Mucosa of descending colon (tissue), 3 donors: Measurements from ENCODE around the gene TRPM8. TPM values are rescaled to one million over a fixed set of nuclear protein-coding genes. Genes with fewer than 3 reads are reported as not detected.
A peak's percentile ranks its signal among the peaks of the same experiment; 100 is the strongest.
"Not testable (repeated sequence)": the region's sequence is repeated elsewhere in the genome, so short reads cannot be mapped to it uniquely, and the experiment has no call there.

Experiments used
- ATAC-seq: fragments of 200-7000 bp; cut with Tn5 transposase; one replicate; pipeline ENCODE4 v1.9.1; 2020; ENCODE audit warnings: mild to moderate bottlenecking, moderate library complexity
- DNase-seq, 3 donors: peaks; one replicate each; pipeline ENCODE4 v3.0.0-alpha.2; 2020
- H3K36me3 ChIP-seq: fragments of 200-600 bp; one replicate; pipeline ENCODE4 v1.8.0; 2021; ENCODE audit warnings: low read depth, mild to moderate bottlenecking
- H3K4me1 ChIP-seq: fragments of 200-600 bp; one replicate; pipeline ENCODE4 v1.8.0; 2021; ENCODE audit warnings: low read depth, mild to moderate bottlenecking
- H3K4me3 ChIP-seq: fragments of 200-600 bp; one replicate; pipeline ENCODE4 v1.8.0; 2021; ENCODE audit warnings: mild to moderate bottlenecking
- H3K9me3 ChIP-seq: fragments of 200-600 bp; one replicate; pipeline ENCODE4 v1.8.0; 2021; ENCODE audit warnings: mild to moderate bottlenecking
- CTCF ChIP-seq: fragments of 200-600 bp; IDR thresholded peaks from one replicate; pipeline ENCODE4 v1.8.0; 2022; ENCODE audit warnings: antibody characterized with exemption, mild to moderate bottlenecking
- intact Hi-C, 2 donors: fragments of 100-400 bp; cut with DNase I in 1 of 2; cut with micrococcal nuclease in 1 of 2; formaldehyde crosslinking; loops; one replicate each; pipeline versions ENCODE4 v1.11.0 to v1.11.1; 2022; cut with DNase I, micrococcal nuclease
- long read RNA-seq, 2 donors: library from polyadenylated mRNA; unstranded; transcript quantifications; one replicate each; pipeline ENCODE4 v2.0.0, GENCODE V29; 2019 to 2021
- total RNA-seq, 3 donors: library from RNA; stranded (reverse); fragmentation: NEBNext Ultra II Directional in 2 of 3; extraction: Animal tissue kit (Norgen Biotek cat#: 25700) in 2 of 3; gene quantifications; one replicate each; pipeline versions ENCODE4 v1.2.1 to v1.2.4, GENCODE V29; 2021 to 2023
- donor health status: DM: no; HTN: no; CAD: no; lungs with moderate emphysema.
- donor health status: DM: no; HTN: no; CAD: no.
- donor health status: DM: no; HTN: yes; CAD: no.

Gene TRPM8
- total RNA-seq, result not detected
- long read RNA-seq, donor 1, result 0 reads
- long read RNA-seq, donor 2, result 0 reads

- intact Hi-C loops, result no loop called here
- H3K4me1 ChIP-seq, result no peaks in the 10 kb centered on the region
- H3K36me3 ChIP-seq, result no peaks in the 10 kb centered on the region
- no peak within 1 kb of the TSS for H3K4me3 ChIP-seq
- H3K9me3 ChIP-seq, result no peaks in the 10 kb centered on the region
- DNase-seq (no peak), ATAC-seq (no peak)
- TF ChIP-seq CTCF, result no peak
These were observed at the start of gene TRPM8 for GRCh38 chr2:233917116-233917515. Gene TRPM8 (plus strand): TSS chr2:233917373. CDS start chr2:233926538, 9,165 bp downstream.

- H3K36me3 ChIP-seq, result no peaks in the 10 kb centered on the region
- no peaks in the 10 kb centered on the region for H3K4me1 ChIP-seq
- peak within 1 kb of the TSS; percentile 18 for H3K4me3 ChIP-seq
- intact Hi-C loops, result no loop called here
- DNase-seq, result peak in 2 of 3 donors; percentile 57 to 73
- no peaks in the 10 kb centered on the region for H3K9me3 ChIP-seq
- TF ChIP-seq CTCF, result no peak
- peak; percentile 90 for ATAC-seq
These were observed 49.1 kb upstream of the TRPM8 start, which contains the start of gene MSL3B for GRCh38 chr2:233867993-233868532. Gene MSL3B (minus strand): TSS chr2:233868386.

DNA sequence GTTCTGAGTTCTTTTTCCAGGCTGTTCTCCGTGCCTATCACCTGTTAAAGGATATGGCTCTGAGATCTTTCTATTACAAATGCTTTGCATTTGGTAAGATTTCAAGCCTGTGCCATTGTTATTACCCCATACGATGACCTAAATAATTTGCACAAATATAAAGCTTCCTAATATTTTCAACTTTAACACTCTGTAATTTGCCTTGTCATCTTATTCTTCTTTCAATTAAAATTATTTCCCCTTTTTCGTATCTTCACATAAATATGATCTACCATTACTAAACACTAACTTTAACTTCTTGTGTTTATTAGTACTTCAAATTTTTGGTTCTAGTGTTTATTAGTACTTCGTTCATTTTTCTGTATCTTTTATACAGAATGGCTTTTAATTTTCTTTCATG is 45.7 kb upstream of the TRPM8 start:
- intact Hi-C loops, result no loop called here
- Histone ChIP-seq H3K36me3 (no peaks in the 10 kb centered on the region), H3K4me1 (no peaks in the 10 kb centered on the region), H3K9me3 (no peaks in the 10 kb centered on the region), H3K4me3 (no peak overlapping the region)
- ATAC-seq (no peak), DNase-seq (no peak)
- TF ChIP-seq CTCF, result no peak

DNA sequence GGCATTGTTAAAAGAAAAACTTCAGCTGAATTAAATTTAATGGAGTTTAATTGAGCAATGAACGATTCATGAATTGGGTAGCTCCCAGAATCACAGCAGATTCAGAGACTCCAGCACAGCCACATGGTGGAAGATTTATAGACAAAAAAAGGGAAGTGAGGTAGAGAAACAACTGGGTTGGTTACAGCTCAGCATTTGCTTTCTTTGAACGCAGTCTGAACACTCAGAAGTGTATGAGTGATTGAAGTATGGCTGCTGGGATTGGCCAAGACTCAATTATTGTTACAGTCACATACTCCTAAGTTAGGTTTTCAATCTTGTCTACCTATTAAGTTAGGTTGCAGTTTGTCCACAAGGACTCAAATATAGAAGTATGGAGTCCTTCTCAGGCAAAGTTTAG is 45.0 kb upstream of the TRPM8 start:
- H3K9me3 ChIP-seq, H3K36me3 ChIP-seq, DNase-seq, intact Hi-C loops, H3K4me1 ChIP-seq, H3K4me3 ChIP-seq, ATAC-seq: not testable (repeated sequence)

DNA sequence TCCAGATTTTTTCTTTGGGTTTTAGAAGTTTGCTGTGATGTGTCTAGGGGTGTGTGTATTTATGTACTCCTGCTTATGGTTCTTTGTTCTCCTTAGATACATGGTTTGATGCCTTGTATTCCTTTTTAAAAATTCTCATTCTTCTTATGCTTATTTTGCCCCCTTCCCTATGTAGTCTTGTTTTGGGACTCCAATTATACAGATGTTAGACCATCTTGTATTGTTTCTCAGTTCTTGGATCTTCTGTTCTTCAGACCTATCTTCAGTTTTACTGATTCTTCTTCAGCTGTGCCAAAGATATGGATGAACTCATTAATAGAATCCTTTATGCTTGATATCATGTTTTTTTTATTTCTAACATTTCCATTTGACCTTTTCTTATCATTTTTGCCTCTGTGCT is 34.8 kb upstream of the TRPM8 start:
- no peak for DNase-seq

DNA sequence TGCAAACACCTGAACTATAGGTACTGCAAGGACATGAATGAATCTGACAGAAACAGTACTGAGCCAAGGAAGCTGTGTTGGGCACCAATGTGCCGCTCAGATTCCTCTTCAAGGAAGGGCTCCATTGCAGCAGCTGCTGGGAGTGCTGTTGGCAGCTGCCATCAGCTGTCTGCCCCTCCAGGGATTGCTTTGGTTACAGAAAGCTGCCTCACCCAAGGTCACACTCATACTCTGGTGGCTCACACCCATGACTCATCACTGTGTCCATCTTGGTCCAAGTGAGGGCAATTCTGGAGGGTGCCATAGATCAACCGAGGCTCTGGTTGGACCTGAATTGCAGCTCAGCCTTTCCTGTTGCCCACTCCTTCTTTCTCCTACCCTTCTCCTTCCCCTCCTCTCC is 24.4 kb upstream of the TRPM8 start:
- Histone ChIP-seq H3K36me3 (no peaks in the 10 kb centered on the region), H3K9me3 (no peaks in the 10 kb centered on the region), H3K4me3 (no peak overlapping the region), H3K4me1 (no peaks in the 10 kb centered on the region)
- TF ChIP-seq CTCF, result no peak
- ATAC-seq, result no peak
- no peak for DNase-seq
- intact Hi-C loops, result no loop called here

More for the DNA sequence above, 34.8 kb upstream of the TRPM8 start:
- H3K36me3 ChIP-seq, result no peaks in the 10 kb centered on the region
- H3K9me3 ChIP-seq, result peaks cover 12% of the 10 kb centered on the region
- H3K4me3 ChIP-seq, result no peak overlapping the region
- no peak for TF ChIP-seq CTCF
- intact Hi-C loops, result no loop called here
- no peak for ATAC-seq
- no peaks in the 10 kb centered on the region for H3K4me1 ChIP-seq

DNA sequence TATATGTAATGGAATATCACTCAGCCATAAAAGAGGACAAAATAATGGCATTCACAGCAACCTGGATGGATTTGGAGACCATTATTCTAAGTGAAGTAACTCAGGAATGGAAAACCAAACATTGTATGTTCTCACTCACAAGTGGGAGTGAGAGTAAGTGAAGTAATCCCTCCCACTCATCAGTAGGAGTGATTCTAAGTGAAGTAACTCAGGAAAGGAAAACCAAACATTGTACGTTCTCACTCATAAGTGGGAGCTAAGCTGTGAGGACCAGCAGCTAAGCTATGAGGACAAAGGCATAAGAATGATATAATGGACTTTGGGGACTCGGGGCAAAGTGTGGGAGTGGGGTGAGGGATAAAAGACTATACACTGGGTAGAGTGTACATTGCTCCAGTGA is 20.9 kb upstream of the TRPM8 start:
- ATAC-seq, H3K4me1 ChIP-seq, H3K9me3 ChIP-seq, DNase-seq, intact Hi-C loops, H3K4me3 ChIP-seq, H3K36me3 ChIP-seq: not testable (repeated sequence)
